Stimulated activated CD8-positive, alpha-beta memory T cell treated with anti-CD3 and anti-CD28 coated beads, Interleukin-4, amount 100 ng/mL, for 4 hours (primary cell): Measurements from ENCODE around the gene PLA1A.

Experiments
- DNase-seq, 2 donors: peaks; one replicate each; pipeline ENCODE4 v3.0.0-alpha.2; 2020; ENCODE audit warnings: low read depth in 2 of 2, low spot score in 1 of 2

The PLA1A gene

DNA sequence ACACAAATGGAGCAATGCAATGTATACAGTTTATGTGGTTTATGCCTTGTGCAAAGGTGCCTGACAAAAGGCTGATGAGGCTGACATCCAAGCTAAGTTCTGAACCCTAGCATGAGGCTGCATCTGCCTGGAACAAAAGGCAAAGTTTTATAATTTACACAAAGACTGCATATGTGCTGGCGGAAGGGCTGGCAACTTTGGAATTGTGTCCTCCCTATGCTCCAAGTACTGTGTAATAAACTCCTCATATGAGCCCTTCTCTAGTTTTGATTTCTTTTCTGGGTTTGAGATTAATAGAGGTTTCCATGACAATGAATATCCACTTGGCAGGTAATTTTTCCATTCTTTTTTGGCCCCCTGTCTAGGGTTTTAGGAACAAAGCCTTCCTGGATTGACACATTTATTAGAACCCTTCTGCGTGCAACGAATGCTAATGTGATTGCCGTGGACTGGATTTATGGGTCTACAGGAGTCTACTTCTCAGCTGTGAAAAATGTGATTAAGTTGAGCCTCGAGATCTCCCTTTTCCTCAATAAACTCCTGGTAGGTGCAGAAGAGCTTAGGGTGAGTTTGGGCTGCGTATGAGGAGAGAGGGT is 10.8 kb downstream of the PLA1A start:
- no peak for DNase-seq

DNA sequence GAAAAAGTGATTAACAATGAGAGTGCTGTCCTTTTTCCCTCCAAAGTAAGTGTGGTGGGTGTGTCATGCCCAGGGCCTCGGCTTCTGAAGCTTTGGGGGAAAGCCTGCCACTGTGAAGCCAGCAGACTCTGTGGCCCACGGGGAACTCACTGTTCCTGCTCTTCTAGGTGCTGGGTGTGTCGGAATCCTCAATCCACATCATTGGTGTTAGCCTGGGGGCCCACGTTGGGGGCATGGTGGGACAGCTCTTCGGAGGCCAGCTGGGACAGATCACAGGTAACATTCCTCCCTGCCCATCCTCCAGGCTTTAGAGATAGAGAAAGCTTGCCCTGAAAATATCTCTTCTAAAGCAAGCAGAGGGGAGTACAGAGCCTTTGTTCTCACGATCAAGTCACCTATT is 11.6 kb downstream of the PLA1A start:
- DNase-seq: no peak

GRCh38 chr3:119611664-119612063 is 14.0 kb downstream of the PLA1A start:
- DNase-seq: no peak

DNA sequence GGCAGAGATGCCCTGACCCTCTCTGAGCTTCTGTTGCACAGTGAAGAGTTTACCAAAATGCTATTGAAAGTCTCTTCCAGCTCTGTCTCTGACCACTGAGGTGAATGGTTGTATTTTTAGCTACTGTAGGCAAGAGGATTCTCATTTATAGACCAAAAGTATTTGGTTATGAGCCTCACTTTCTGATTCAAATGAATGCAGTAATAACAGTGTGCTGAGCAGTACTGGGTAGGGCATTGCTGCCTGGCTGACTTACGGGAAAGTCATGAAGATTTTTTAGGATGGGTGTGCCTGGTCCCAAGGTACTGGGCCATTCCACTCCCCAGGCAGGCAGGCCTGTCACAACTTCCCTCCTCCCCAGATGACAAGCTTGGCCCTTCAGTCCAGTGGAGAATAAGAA is 15.5 kb downstream of the PLA1A start:
- DNase-seq: no peak

DNA sequence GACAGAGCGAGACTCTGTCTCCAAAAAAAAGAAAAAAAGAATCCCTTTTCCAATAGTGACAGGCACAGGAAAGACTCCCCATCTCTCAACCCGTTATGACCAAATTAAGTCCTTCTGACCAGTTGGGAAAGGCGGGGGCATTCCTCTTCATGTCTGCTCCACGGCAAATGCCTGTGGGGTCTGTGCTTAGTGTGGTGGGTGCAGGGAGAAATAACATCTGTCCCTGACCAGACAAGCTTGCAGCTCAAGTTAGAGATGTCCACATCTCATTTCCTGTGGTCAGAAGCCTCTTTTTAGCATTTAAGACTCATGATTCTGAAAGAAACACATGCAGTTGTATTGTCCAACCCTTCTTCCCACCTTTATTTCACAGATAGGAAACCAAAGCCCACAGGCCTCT is 16.2 kb downstream of the PLA1A start:
- DNase-seq: no peak

DNA sequence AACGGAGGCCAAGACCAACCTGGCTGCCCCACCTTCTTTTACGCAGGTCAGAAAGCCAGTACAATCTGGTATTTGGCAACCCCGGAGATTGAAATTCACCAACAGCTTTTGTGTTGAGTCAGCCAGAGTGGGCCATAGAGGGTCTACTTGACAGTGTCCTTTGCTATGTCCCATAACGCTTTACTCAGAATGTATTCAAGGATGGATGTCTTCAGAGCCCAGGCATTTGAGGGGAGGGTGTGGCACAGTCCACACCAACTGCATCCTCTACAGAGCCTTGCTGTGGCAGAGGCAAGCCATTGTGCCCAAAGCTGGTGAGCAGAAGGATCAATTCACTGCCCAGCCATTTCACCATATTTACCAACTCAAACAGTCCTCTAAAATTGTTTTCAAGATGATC is 18.4 kb downstream of the PLA1A start:
- DNase-seq: no peak

DNA sequence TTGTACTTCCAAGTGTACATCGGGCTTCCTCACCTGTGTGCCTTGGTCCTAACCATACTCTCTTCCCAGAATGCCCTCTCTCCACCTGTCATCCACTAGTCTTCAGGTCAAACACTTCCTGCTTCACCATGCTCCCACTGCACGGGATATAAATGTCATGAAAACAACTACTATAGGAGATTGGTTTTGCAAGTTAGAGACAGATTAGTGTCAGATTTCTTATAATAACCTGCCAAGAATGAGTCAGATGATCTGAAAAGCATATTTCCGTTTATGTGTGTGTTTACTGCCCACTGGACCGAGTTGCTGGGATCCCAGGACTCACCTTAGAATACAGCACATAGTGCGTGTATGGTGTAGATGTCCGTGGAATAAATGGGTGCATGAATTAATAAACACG is 21.4 kb downstream of the PLA1A start:
- no peak for DNase-seq

- DNase-seq: no peak
These were observed 23.2 kb downstream of the PLA1A start for GRCh38 chr3:119620899-119621298.

DNA sequence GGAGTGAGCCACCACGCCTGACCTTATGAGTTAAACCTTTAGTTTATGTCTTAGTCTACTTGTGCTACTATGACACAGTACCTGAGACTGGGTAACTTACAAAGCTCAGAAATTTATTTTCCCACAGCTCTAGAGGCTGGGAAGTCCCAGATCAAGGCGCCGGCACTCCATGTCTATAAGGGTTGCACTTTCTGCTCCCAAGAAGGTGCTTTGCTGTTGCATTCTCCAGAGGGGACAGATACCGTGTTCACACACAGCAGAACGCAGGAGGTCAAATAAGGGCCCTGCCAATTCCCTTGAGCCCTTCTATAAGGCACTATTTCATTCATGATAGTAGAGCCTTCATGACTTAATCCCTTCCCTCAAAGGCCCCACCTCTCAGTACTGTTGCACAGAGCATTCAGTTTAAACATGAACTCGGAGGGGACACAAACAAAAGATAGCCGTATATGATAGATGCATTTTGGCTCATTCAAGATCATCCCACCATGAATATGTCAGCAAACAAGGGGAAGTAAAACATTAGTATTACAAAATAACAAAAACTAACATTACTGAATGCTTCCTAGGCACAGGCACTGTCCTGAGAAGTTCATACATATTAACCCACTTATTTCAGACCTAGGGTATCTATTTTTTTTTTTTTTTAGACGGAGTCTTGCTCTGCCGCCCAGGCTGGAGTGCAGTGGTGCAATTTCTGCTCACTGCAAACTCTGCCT is 26.5 kb downstream of the PLA1A start:
- no peak for DNase-seq

DNA sequence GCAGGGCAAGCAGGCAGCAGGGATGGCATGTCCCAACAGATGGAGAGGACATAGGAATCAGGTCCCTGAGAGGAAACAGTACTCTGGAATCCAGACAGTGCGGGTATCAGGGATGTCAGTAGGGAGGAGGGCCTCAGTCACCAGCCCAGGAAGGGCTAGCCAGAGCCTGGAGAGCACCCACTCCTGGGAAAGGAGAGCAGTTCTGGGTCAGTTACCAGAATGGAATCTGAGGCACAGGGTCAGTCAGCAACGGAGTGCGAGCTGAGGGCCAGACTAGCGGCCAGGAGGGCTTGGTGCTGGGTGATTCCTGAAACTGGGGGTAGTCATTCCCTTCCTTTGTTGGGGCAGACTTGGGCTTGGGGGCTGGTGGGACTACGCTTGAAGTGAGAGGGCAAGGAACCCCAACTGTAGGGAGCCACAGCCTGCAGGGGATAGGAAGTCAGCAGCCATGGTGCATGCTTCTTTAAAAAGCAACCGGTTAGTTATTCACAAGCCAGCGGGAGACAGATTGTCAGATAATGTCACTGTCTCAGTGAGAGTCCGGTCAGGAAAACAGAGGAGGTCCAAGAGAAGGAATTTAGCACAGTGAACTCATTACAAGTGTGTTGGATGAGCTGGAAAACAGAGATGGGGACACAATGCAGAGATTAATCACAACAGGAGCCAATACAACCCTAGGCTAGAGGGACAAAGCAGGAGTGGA is 27.9 kb downstream of the PLA1A start:
- no peak for DNase-seq

- no peak for DNase-seq
These were observed 28.5 kb downstream of the PLA1A start for GRCh38 chr3:119626196-119626595.

DNA sequence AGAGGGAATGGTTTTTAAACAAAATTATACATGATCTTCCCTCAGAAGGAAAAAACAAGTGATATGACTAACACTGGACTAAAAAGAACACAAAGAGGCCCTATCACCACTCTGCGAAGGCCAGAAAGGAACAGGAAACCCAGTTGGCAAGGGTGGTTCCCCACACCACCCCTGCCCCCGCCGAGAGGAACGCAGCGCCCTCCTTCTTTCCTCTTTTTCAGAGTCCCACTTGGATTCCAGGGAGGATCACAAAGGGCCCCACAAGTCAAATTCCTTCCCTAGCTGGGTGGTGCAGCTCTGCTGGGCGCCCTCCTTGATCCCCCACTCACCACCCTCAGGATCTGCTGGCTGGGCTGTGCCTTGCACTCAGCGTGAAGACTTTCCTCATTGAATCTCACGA is 29.8 kb downstream of the PLA1A start:
- no peak for DNase-seq

DNA sequence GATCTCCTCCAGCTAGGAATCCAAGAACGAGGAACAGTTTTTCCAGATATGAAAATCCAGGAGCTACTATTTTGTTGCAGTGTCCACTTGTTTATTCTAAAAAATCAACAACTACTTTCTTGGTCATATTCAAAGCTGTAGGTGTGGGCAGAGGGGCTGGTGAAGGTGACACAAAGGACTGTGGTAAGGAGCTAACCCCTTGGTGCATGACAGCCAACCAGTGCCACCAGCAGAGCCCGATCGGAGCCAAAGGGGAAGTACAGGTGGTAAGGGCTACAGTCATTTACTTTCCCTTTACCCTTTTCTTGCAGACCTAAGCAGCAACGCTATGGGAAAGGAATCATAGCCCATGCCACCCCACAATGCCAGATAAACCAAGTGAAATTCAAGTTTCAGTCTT is 30.7 kb downstream of the PLA1A start:
- no peak for DNase-seq

DNA sequence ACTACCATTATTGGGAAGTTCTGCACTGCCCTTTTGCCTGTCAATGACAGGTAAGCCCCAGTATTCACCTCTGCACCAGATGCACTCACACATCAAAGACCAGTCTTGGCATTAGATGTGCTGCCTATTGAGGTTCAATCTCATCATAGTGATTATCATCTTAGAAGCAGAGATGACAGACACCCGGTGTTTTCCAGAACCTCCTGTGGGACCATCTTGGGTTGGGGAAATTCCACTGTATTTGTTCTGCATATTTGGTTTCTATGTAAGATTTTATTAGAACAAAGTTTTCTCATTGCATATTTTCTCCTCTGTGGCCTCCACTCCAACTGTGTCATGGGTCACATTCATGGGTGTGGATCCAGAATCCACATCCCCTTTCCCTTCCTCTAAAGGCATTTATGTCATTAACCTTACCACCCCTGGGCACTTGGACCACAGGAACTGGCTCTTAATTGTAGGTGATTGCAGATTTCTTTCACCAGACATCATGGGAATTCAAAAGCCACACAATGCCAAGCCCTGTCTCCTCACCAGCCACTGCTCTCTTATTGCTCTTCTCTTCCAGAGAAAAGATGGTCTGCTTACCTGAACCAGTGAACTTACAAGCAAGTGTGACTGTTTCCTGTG is 31.2 kb downstream of the PLA1A start:
- DNase-seq: no peak

DNA sequence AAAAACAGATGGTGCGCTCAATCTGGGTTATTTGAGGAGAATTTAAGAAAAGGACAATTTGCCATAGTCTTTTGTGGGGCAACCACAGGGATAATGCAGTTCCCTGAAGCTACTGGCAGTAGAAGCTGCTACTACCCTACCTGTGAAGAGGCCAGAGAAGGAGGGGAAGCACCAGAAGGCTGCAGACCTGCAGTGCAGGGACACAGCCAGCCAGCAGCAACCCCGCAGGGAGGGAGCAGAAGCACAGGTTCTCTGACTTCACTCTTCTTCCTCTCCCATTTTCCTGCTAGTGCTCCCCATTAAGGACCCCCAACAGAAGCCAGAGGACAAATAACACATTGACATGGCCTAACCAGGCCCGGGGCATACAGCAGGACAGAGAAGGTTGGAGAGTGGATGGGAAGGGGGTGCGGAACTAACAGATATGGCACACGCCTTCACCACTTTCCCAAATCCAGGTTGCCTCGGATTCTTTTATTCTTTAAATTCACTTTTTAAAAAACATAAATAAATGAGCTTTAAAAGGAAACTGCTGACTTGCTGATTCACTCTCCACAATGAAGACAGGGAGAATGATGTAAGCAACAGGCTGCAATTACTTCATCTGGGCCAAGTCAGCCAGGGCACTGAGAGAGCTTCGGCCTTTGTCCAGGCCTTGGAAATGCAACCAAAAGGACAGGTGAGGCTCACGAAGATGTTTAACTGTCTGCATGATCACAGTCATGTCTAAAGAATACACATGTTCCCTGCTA is 32.6 kb downstream of the PLA1A start:
- no peak for DNase-seq

GRCh38 chr3:119630880-119631329 is 33.2 kb downstream of the PLA1A start:
- no peak for DNase-seq

DNA sequence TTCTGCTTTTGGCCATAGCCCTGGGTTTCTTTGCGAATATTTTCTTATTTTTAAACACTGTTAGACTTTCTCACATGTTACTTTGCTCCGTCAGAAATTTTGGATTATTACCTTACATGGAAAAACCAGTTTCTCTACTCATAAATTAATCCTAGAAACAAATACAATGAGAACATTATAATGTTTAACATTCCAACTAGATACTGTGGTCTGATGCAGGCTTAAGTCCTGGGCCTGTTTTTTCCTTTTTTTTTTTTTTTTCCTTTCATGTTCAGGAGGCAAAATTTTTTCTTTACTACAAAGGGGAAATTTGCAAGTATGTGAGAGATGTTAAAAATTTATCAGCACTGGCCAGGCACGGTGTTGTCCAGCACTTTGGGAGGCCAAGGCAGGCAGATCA is 33.8 kb downstream of the PLA1A start:
- no peak for DNase-seq

DNA sequence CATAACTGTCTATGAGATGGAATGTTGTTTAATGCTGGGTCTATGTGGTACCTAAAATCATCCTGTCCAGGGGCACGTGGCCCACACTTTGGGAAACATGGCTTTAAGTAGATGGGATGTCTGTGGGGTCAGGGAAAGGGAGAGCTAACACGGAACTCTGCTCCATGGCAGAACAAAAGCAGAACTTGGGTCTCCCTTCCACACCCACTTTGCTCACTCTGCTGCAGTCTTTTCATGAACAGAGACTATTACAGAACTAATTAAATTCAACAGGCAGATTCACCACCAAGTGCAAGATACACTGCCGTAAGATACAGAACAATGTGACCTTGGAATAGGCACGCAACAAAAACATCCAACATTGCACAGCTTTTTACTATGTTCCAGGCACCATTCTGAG is 34.5 kb downstream of the PLA1A start:
- no peak for DNase-seq

DNA sequence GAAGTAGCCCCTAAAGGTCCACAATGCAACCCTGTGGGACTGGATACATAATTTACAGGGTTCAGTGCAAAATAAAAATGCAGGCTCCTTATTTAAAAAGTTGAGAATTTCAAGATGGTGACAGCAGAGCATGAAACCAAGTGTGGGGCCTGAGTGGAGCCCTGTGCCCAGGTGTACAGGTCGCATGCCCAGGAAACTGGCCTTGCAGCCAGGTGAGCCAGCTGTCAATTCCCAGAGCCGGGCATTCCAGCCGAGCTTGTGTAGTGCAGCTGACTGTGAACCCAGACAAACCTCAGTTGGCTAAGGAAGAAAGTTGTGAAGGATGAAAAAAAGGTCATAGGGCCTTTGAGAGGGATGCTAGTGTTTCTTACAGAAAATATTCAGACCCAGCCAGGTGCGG is 35.1 kb downstream of the PLA1A start:
- no peak for DNase-seq

- no peak for DNase-seq
These were observed 38.0 kb downstream of the PLA1A start for GRCh38 chr3:119635719-119636118.

DNA sequence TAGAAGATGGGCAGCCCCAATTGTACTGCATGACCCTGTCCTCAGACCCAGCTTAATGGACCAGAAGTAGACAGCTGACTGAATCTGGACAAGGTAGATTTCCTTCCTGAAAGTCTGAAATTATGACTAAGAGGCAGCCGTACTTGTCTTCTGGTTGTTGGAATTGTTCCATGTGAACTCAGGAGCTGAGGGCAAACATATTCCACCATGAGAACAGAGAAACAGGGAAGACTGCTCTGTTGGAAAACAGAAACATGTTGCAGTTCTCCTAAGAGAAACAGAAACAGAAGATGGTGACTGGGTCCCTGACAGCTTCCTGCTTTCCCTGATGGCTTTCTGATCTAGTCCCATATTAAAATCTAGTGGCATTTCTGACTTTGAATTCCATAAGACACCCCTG is 38.6 kb downstream of the PLA1A start:
- no peak for DNase-seq
